Glutamatergic neuron (in vitro differentiated cells): Measurements from ENCODE around the gene TDRD3. TPM values are rescaled to one million over a fixed set of nuclear protein-coding genes. Genes with fewer than 3 reads are reported as not detected.

ENCODE experiments used
- DNase-seq: peaks from one replicate; pipeline ENCODE4 v3.0.0; 2022
- H3K27ac Mint-ChIP-seq: one replicate; pipeline ENCODE4 v1.8.0; 2020; ENCODE audit warnings: mild to moderate bottlenecking, mixed read lengths, inconsistent platforms; ENCODE audit not compliant: unreplicated experiment
- H3K27me3 Mint-ChIP-seq: one replicate; pipeline ENCODE4 v1.8.0; 2020; ENCODE audit warnings: mild to moderate bottlenecking, moderate library complexity, mixed read lengths, inconsistent platforms; ENCODE audit not compliant: unreplicated experiment
- H3K36me3 Mint-ChIP-seq: one replicate; pipeline ENCODE4 v1.8.0; 2020; ENCODE audit warnings: mild to moderate bottlenecking, mixed read lengths, inconsistent platforms; ENCODE audit not compliant: unreplicated experiment
- H3K4me1 Mint-ChIP-seq: one replicate; pipeline ENCODE4 v1.8.0; 2020; ENCODE audit warnings: mild to moderate bottlenecking, low read depth, mixed read lengths, inconsistent platforms; ENCODE audit not compliant: unreplicated experiment
- H3K4me3 Mint-ChIP-seq: one replicate; pipeline ENCODE4 v1.8.0; 2020; ENCODE audit warnings: mild to moderate bottlenecking, mixed read lengths, inconsistent platforms; ENCODE audit not compliant: unreplicated experiment
- H3K9me3 Mint-ChIP-seq: one replicate; pipeline ENCODE4 v1.8.0; 2020; ENCODE audit warnings: mild to moderate bottlenecking, moderate library complexity, mixed read lengths, inconsistent platforms; ENCODE audit not compliant: unreplicated experiment
- total RNA-seq: library from RNA; stranded (reverse); fragmentation: NEBNext Ultra II Directional; extraction: Animal tissue kit (Norgen Biotek cat#: 25700); gene quantifications from one replicate; pipeline ENCODE4 v1.2.1, GENCODE V29; 2021; ENCODE audit not compliant: unreplicated experiment
- TF ChIP-seq, protein P1 (sequence below): fragments of 200-600 bp; sonication (generic); IDR thresholded peaks from one replicate; pipeline ENCODE4 v1.5.0; 2021; ENCODE audit not compliant: partially characterized antibody, unreplicated experiment

The TDRD3 gene
- total RNA-seq, 1 donor from 2014 or later, result 15.8 TPM

- peaks cover 2% of the 10 kb centered on the region for H3K27me3 Mint-ChIP-seq
- TF ChIP-seq, protein P1, sequence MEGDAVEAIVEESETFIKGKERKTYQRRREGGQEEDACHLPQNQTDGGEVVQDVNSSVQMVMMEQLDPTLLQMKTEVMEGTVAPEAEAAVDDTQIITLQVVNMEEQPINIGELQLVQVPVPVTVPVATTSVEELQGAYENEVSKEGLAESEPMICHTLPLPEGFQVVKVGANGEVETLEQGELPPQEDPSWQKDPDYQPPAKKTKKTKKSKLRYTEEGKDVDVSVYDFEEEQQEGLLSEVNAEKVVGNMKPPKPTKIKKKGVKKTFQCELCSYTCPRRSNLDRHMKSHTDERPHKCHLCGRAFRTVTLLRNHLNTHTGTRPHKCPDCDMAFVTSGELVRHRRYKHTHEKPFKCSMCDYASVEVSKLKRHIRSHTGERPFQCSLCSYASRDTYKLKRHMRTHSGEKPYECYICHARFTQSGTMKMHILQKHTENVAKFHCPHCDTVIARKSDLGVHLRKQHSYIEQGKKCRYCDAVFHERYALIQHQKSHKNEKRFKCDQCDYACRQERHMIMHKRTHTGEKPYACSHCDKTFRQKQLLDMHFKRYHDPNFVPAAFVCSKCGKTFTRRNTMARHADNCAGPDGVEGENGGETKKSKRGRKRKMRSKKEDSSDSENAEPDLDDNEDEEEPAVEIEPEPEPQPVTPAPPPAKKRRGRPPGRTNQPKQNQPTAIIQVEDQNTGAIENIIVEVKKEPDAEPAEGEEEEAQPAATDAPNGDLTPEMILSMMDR, result peak; percentile 39
- no peak for DNase-seq
- no peaks in the 10 kb centered on the region for H3K36me3 Mint-ChIP-seq
- H3K9me3 Mint-ChIP-seq, result peaks cover 2% of the 10 kb centered on the region
- no peak overlapping the region for H3K27ac Mint-ChIP-seq
- H3K4me1 Mint-ChIP-seq, result peaks cover 3% of the 10 kb centered on the region
- no peak overlapping the region for H3K4me3 Mint-ChIP-seq
These were observed 17.0 kb upstream of the TDRD3 start for GRCh38 chr13:60379837-60380565.

- no peaks in the 10 kb centered on the region for H3K36me3 Mint-ChIP-seq
- H3K4me1 Mint-ChIP-seq, result peaks cover 3% of the 10 kb centered on the region
- no peaks in the 10 kb centered on the region for H3K9me3 Mint-ChIP-seq
- DNase-seq, result no peak
- H3K4me3 Mint-ChIP-seq, result no peak overlapping the region
- TF ChIP-seq, protein P1, result no peak
- H3K27me3 Mint-ChIP-seq, result no peaks in the 10 kb centered on the region
- no peak overlapping the region for H3K27ac Mint-ChIP-seq
These were observed 12.1 kb upstream of the TDRD3 start for GRCh38 chr13:60384911-60385310.

GRCh38 chr13:60386250-60386649 is 10.8 kb upstream of the TDRD3 start:
- H3K36me3 Mint-ChIP-seq, result no peaks in the 10 kb centered on the region
- peaks cover 3% of the 10 kb centered on the region for H3K4me1 Mint-ChIP-seq
- H3K27me3 Mint-ChIP-seq, result no peaks in the 10 kb centered on the region

GRCh38 chr13:60392131-60392530 is 4.9 kb upstream of the TDRD3 start:
- no peak for DNase-seq

More at GRCh38 chr13:60386250-60386649, 10.8 kb upstream of the TDRD3 start:
- Mint-ChIP-seq H3K4me3 (no peak overlapping the region), H3K27ac (no peak overlapping the region), H3K9me3 (no peaks in the 10 kb centered on the region)
- no peak for DNase-seq
- TF ChIP-seq, protein P1, result no peak

More at GRCh38 chr13:60392131-60392530, 4.9 kb upstream of the TDRD3 start:
- Mint-ChIP-seq H3K36me3 (no peaks in the 10 kb centered on the region), H3K27ac (no peak overlapping the region), H3K9me3 (peaks cover 8% of the 10 kb centered on the region), H3K4me1 (no peaks in the 10 kb centered on the region), H3K4me3 (no peak overlapping the region), H3K27me3 (peaks cover 3% of the 10 kb centered on the region)
- TF ChIP-seq, protein P1, result no peak
